GM23248 (cell line): ENCODE measurements around the gene GALNS. TPM values are rescaled to one million over a fixed set of nuclear protein-coding genes. Genes with fewer than 3 reads are reported as not detected.

ENCODE experiments used
- DNase-seq: peaks from one replicate; pipeline ENCODE4 v3.0.0-alpha.2; 2015
- H2AFZ ChIP-seq: fragments of 200-600 bp; sonication (generic); 2 replicates; pipeline ENCODE4 v1.6.1; 2016; ENCODE audit warnings: antibody characterized with exemption
- H3F3A ChIP-seq: fragments of 200-600 bp; sonication (generic); 2 replicates; pipeline ENCODE4 v1.6.1; 2016; ENCODE audit warnings: mild to moderate bottlenecking, antibody characterized with exemption, mixed run types; ENCODE audit not compliant: insufficient read depth
- H3K27ac ChIP-seq: fragments of 200-600 bp; sonication (generic); 2 replicates; pipeline ENCODE4 v1.5.1; 2016; ENCODE audit warnings: mild to moderate bottlenecking
- H3K27me3 ChIP-seq: fragments of 200-600 bp; sonication (generic); replicated peaks from 2 replicates; pipeline ENCODE4 v1.6.1; 2016; ENCODE audit warnings: mild to moderate bottlenecking; ENCODE audit not compliant: insufficient read depth
- H3K36me3 ChIP-seq: fragments of 200-600 bp; sonication (generic); 2 replicates; pipeline ENCODE4 v1.6.1; 2016; ENCODE audit warnings: low read depth, mild to moderate bottlenecking
- H3K4me1 ChIP-seq: fragments of 200-600 bp; sonication (generic); 2 replicates; pipeline ENCODE4 v1.6.1; 2016; ENCODE audit warnings: mild to moderate bottlenecking; ENCODE audit not compliant: insufficient read depth
- H3K4me2 ChIP-seq: fragments of 200-600 bp; sonication (generic); one replicate; pipeline ENCODE4 v1.6.1; 2016; ENCODE audit warnings: mild to moderate bottlenecking; ENCODE audit not compliant: unreplicated experiment
- H3K4me3 ChIP-seq: fragments of 200-600 bp; sonication (generic); 2 replicates; pipeline ENCODE4 v1.5.1; 2016; ENCODE audit warnings: mild to moderate bottlenecking
- H3K79me2 ChIP-seq: fragments of 200-600 bp; sonication (generic); 2 replicates; pipeline ENCODE4 v1.6.1; 2016; ENCODE audit warnings: mild to moderate bottlenecking; ENCODE audit not compliant: insufficient read depth
- H3K9ac ChIP-seq: fragments of 200-600 bp; sonication (generic); 2 replicates; pipeline ENCODE4 v1.6.1; 2016; ENCODE audit warnings: mild to moderate bottlenecking
- H3K9me2 ChIP-seq: fragments of 200-600 bp; sonication (generic); 2 replicates; pipeline ENCODE4 v1.6.1; 2016; ENCODE audit warnings: mixed run types, mild to moderate bottlenecking, moderate library complexity; ENCODE audit not compliant: insufficient read depth
- H3K9me3 ChIP-seq: fragments of 200-600 bp; sonication (generic); one replicate; pipeline ENCODE4 v1.6.1; 2017; ENCODE audit warnings: low read depth
- H4K20me1 ChIP-seq: fragments of 200-600 bp; sonication (generic); 2 replicates; pipeline ENCODE4 v1.6.0; 2016; ENCODE audit not compliant: insufficient read depth
- EZH2 ChIP-seq: fragments of 200-600 bp; sonication (generic); IDR thresholded peaks from 2 replicates; pipeline ENCODE4 v1.6.1; 2018; ENCODE audit warnings: antibody characterized with exemption, mild to moderate bottlenecking; ENCODE audit not compliant: insufficient read depth, poor library complexity, severe bottlenecking
- EZH2phosphoT487 ChIP-seq: fragments of 200-600 bp; sonication (generic); IDR thresholded peaks from 2 replicates; pipeline ENCODE4 v1.6.1; 2018; ENCODE audit warnings: antibody characterized with exemption, moderate library complexity, mild to moderate bottlenecking, low read depth; ENCODE audit not compliant: insufficient read depth
- whole genome bisulfite sequencing, 2 experiments: methylation state at CpG; one replicate each; pipeline ENCODE4 v1.1.6; 2015 to 2017; ENCODE audit warnings: low lambda C conversion rate in 2 of 2, low coverage in 1 of 2; ENCODE audit errors: missing lambda C conversion rate in 2 of 2; 5-methylcytosine and 5-hydroxymethylcytosine counted together
- in situ Hi-C: fragments of 300-500 bp; cut with MboI; formaldehyde crosslinking; loops from 2 replicates; pipeline ENCODE4 v1.15.0; 2020
- polyA plus RNA-seq: library from polyadenylated mRNA; unstranded; fragments of >200 nt; fragmentation: Nextera tagmentation; extraction: Ambion mirVana; gene quantifications from 2 replicates; pipeline ENCODE4 v1.2.1, GENCODE V29; 2016
- total RNA-seq: library from RNA; depleted of rRNA; stranded (reverse); fragments of >200 nt; shearing (Covaris generic); gene quantifications from 2 replicates; pipeline ENCODE4 v1.2.3, GENCODE V29; 2014

The GALNS gene
- total and polyA plus RNA-seq, 2 experiments from 2014 or later = 24.0 to 39.0 TPM

GRCh38 chr16:88816736-88817535, 39.8 kb downstream of the GALNS start:
- Histone ChIP-seq H3K27ac (no peak overlapping the region), H3K27me3 (no peaks in the 10 kb centered on the region), H3K4me3 (no peak overlapping the region), H3F3A (no peaks in the 10 kb centered on the region), H3K36me3 (no peaks in the 10 kb centered on the region), H3K4me1 (no peaks in the 10 kb centered on the region; the same call in 1 of the 2 replicates), H2AFZ (no peak overlapping the region), H3K4me2 (no peak overlapping the region), H3K9me3 (no peaks in the 10 kb centered on the region), H3K79me2 (no peaks in the 10 kb centered on the region), H4K20me1 (no peaks in the 10 kb centered on the region), H3K9ac (no peak overlapping the region), H3K9me2 (no peaks in the 10 kb centered on the region)
- in situ Hi-C loops = no loop called here
- TF ChIP-seq EZH2phosphoT487 (no peak), EZH2 (no peak)
- WGBS, 2 experiments = 89 to 90% methylated on average over 40 to 41 of the region's 41 CpGs
- no peak for DNase-seq

- Histone ChIP-seq H3K9me3 (no peaks in the 10 kb centered on the region), H3K79me2 (no peaks in the 10 kb centered on the region), H3K4me3 (no peak overlapping the region), H3K9ac (no peak overlapping the region), H2AFZ (no peak overlapping the region), H3K4me1 (no peaks in the 10 kb centered on the region; the same call in 1 of the 2 replicates), H3K27me3 (no peaks in the 10 kb centered on the region), H3K36me3 (no peaks in the 10 kb centered on the region), H3K27ac (no peak overlapping the region), H4K20me1 (no peaks in the 10 kb centered on the region), H3K4me2 (no peak overlapping the region), H3K9me2 (no peaks in the 10 kb centered on the region), H3F3A (no peaks in the 10 kb centered on the region)
- TF ChIP-seq EZH2phosphoT487 = no peak
- no peak for TF ChIP-seq EZH2
- DNase-seq = peak; percentile 36
- in situ Hi-C loops = no loop called here
- WGBS, 2 experiments = 56 to 67% methylated on average over 15 to 19 of the region's 19 CpGs
Observed at GRCh38 chr16:88815901-88816589, 40.7 kb downstream of the GALNS start.

GRCh38 chr16:88815227-88815626, 41.5 kb downstream of the GALNS start:
- H3K9me2 ChIP-seq = no peaks in the 10 kb centered on the region
- H3K27ac ChIP-seq = no peak overlapping the region
- no peaks in the 10 kb centered on the region for H3K27me3 ChIP-seq
- no peaks in the 10 kb centered on the region; the same call in 1 of the 2 replicates for H3F3A ChIP-seq
- no peak overlapping the region for H3K9ac ChIP-seq
- no peak overlapping the region for H3K4me3 ChIP-seq
- H3K4me2 ChIP-seq = no peak overlapping the region
- TF ChIP-seq EZH2phosphoT487 (no peak), EZH2 (no peak)
- WGBS, 2 experiments = 67% methylated on average over 10 of the region's 10 CpGs
- H3K9me3 ChIP-seq = no peaks in the 10 kb centered on the region
- H3K79me2 ChIP-seq = peaks cover 3% of the 10 kb centered on the region; the same call in 1 of the 2 replicates
- in situ Hi-C loops = no loop called here
- H3K36me3 ChIP-seq = no peaks in the 10 kb centered on the region
- peaks cover 6% of the 10 kb centered on the region; the same call in 1 of the 2 replicates for H3K4me1 ChIP-seq
- H4K20me1 ChIP-seq = no peaks in the 10 kb centered on the region
- no peak for DNase-seq
- no peak overlapping the region for H2AFZ ChIP-seq

- Histone ChIP-seq H3K36me3 (no peaks in the 10 kb centered on the region), H3K9me3 (no peaks in the 10 kb centered on the region), H3K27me3 (no peaks in the 10 kb centered on the region), H3K9me2 (no peaks in the 10 kb centered on the region), H3F3A (no peaks in the 10 kb centered on the region; the same call in 1 of the 2 replicates), H3K4me1 (peaks cover 13% of the 10 kb centered on the region), H3K4me2 (no peak overlapping the region), H3K4me3 (no peak overlapping the region), H3K27ac (no peak overlapping the region), H2AFZ (no peak overlapping the region), H3K79me2 (peaks cover 14% of the 10 kb centered on the region), H4K20me1 (no peaks in the 10 kb centered on the region), H3K9ac (no peak overlapping the region)
- DNase-seq = no peak
- in situ Hi-C loops = no loop called here
- TF ChIP-seq EZH2 = no peak
- TF ChIP-seq EZH2phosphoT487 = no peak
- WGBS, 2 experiments = 94 to 96% methylated on average over 13 of the region's 13 CpGs
Observed at GRCh38 chr16:88814144-88814502, 42.6 kb downstream of the GALNS start.
